ENCODE results near the gene LBHD1. TPM values are rescaled to one million over a fixed set of nuclear protein-coding genes. Genes with fewer than 3 reads are reported as not detected.
"Not testable (repeated sequence)": the region's sequence is repeated elsewhere in the genome, so short reads cannot be mapped to it uniquely, and the experiment has no call there.

Gene LBHD1
- polyA plus RNA-seq, 2 donors = 2.7 to 5.2 TPM

- H3K9me3 ChIP-seq (ENCODE audit: control insufficient read depth in 2 of 2, insufficient read depth in 1 of 2, low read depth in 1 of 2, low read length in 1 of 2) = no peaks in the 10 kb centered on the region
- no peaks in the 10 kb centered on the region for H3K27me3 ChIP-seq (ENCODE audit: control insufficient read depth in 1 of 2, insufficient read depth in 2 of 2, low read length in 2 of 2)
- peaks cover 5 to 26% of the 10 kb centered on the region in 2 donors for H3K36me3 ChIP-seq (ENCODE audit: control insufficient read depth in 2 of 2, insufficient read depth in 2 of 2, low read length in 1 of 2)
- no peaks in the 10 kb centered on the region for H3K4me1 ChIP-seq (ENCODE audit: control insufficient read depth in 2 of 2, insufficient read depth in 2 of 2, low read length in 1 of 2)
- H3K27ac ChIP-seq (ENCODE audit: low read depth in 2 of 2, low read length in 1 of 2) = peak overlapping the region in 1 of 2 donors; percentile 54
- no peak overlapping the region for H3K4me3 ChIP-seq (ENCODE audit: low read depth in 1 of 2, low read length in 2 of 2)
- 52 to 58% methylated on average over 14 of the region's 14 CpGs for WGBS, 2 donors
Observed at GRCh38 chr11:62694455-62695167, 22.5 kb upstream of the LBHD1 start.

- H3K36me3 ChIP-seq (ENCODE audit: control insufficient read depth in 2 of 2, insufficient read depth in 2 of 2, low read length in 1 of 2) = peaks cover 5 to 26% of the 10 kb centered on the region in 2 donors
- H3K4me3 ChIP-seq (ENCODE audit: low read depth in 1 of 2, low read length in 2 of 2); H3K9me3 ChIP-seq (ENCODE audit: control insufficient read depth in 2 of 2, insufficient read depth in 1 of 2, low read depth in 1 of 2, low read length in 1 of 2); H3K27ac ChIP-seq (ENCODE audit: low read depth in 2 of 2, low read length in 1 of 2); H3K27me3 ChIP-seq (ENCODE audit: control insufficient read depth in 1 of 2, insufficient read depth in 2 of 2, low read length in 2 of 2); H3K4me1 ChIP-seq (ENCODE audit: control insufficient read depth in 2 of 2, insufficient read depth in 2 of 2, low read length in 1 of 2): not testable (repeated sequence)
- 62 to 79% methylated on average over 4 of the region's 4 CpGs for WGBS, 2 donors
Observed at GRCh38 chr11:62693624-62694023, 21.6 kb upstream of the LBHD1 start.

GRCh38 chr11:62689421-62690183 is 17.5 kb upstream of the LBHD1 start, which contains the start of gene LRRN4CL:
Gene LRRN4CL, minus strand, starts transcription at chr11:62689530. Its CDS starts 1,022 bp downstream, at chr11:62688508.
- Histone ChIP-seq H3K4me1 (ENCODE audit: control insufficient read depth in 2 of 2, insufficient read depth in 2 of 2, low read length in 1 of 2) (no peaks in the 10 kb centered on the region), H3K4me3 (ENCODE audit: low read depth in 1 of 2, low read length in 2 of 2) (no peak within 1 kb of the TSS), H3K9me3 (ENCODE audit: control insufficient read depth in 2 of 2, insufficient read depth in 1 of 2, low read depth in 1 of 2, low read length in 1 of 2) (no peaks in the 10 kb centered on the region), H3K27ac (ENCODE audit: low read depth in 2 of 2, low read length in 1 of 2) (peak within 1 kb of the TSS; percentile 40 to 76), H3K27me3 (ENCODE audit: control insufficient read depth in 1 of 2, insufficient read depth in 2 of 2, low read length in 2 of 2) (no peaks in the 10 kb centered on the region), H3K36me3 (ENCODE audit: control insufficient read depth in 2 of 2, insufficient read depth in 2 of 2, low read length in 1 of 2) (peaks cover 5 to 26% of the 10 kb centered on the region in 2 donors)
- WGBS, 2 donors = 27 to 29% methylated on average over 11 of the region's 11 CpGs

- Histone ChIP-seq H3K4me1 (ENCODE audit: control insufficient read depth in 2 of 2, insufficient read depth in 2 of 2, low read length in 1 of 2) (no peaks in the 10 kb centered on the region), H3K36me3 (ENCODE audit: control insufficient read depth in 2 of 2, insufficient read depth in 2 of 2, low read length in 1 of 2) (peaks cover 5 to 26% of the 10 kb centered on the region in 2 donors), H3K27ac (ENCODE audit: low read depth in 2 of 2, low read length in 1 of 2) (peak overlapping the region in 1 of 2 donors; percentile 13), H3K4me3 (ENCODE audit: low read depth in 1 of 2, low read length in 2 of 2) (no peak overlapping the region), H3K9me3 (ENCODE audit: control insufficient read depth in 2 of 2, insufficient read depth in 1 of 2, low read depth in 1 of 2, low read length in 1 of 2) (no peaks in the 10 kb centered on the region), H3K27me3 (ENCODE audit: control insufficient read depth in 1 of 2, insufficient read depth in 2 of 2, low read length in 2 of 2) (no peaks in the 10 kb centered on the region)
- 41 to 50% methylated on average over 1 of the region's 1 CpG for WGBS, 2 donors
Observed at GRCh38 chr11:62688491-62688890, 16.4 kb upstream of the LBHD1 start.

- no peaks in the 10 kb centered on the region for H3K4me1 ChIP-seq (ENCODE audit: control insufficient read depth in 2 of 2, insufficient read depth in 2 of 2, low read length in 1 of 2)
- no peaks in the 10 kb centered on the region for H3K27me3 ChIP-seq (ENCODE audit: control insufficient read depth in 1 of 2, insufficient read depth in 2 of 2, low read length in 2 of 2)
- peak overlapping the region in 1 of 2 donors; percentile 13 for H3K27ac ChIP-seq (ENCODE audit: low read depth in 2 of 2, low read length in 1 of 2)
- H3K9me3 ChIP-seq (ENCODE audit: control insufficient read depth in 2 of 2, insufficient read depth in 1 of 2, low read depth in 1 of 2, low read length in 1 of 2) = no peaks in the 10 kb centered on the region
- H3K36me3 ChIP-seq (ENCODE audit: control insufficient read depth in 2 of 2, insufficient read depth in 2 of 2, low read length in 1 of 2) = peaks cover 5 to 24% of the 10 kb centered on the region in 2 donors
- 41 to 51% methylated on average over 74 of the region's 74 CpGs for WGBS, 2 donors
- peak overlapping the region in 1 of 2 donors; percentile 15 for H3K4me3 ChIP-seq (ENCODE audit: low read depth in 1 of 2, low read length in 2 of 2)
Observed at GRCh38 chr11:62687508-62688396, 15.7 kb upstream of the LBHD1 start.

GRCh38 chr11:62682518-62682917 is 10.5 kb upstream of the LBHD1 start:
- 80% methylated on average over 7 of the region's 7 CpGs for WGBS, 2 donors
- H3K27me3 ChIP-seq (ENCODE audit: control insufficient read depth in 1 of 2, insufficient read depth in 2 of 2, low read length in 2 of 2) = no peaks in the 10 kb centered on the region
- H3K4me1 ChIP-seq (ENCODE audit: control insufficient read depth in 2 of 2, insufficient read depth in 2 of 2, low read length in 1 of 2) = peaks cover 0 to 2% of the 10 kb centered on the region in 2 donors
- no peaks in the 10 kb centered on the region for H3K9me3 ChIP-seq (ENCODE audit: control insufficient read depth in 2 of 2, insufficient read depth in 1 of 2, low read depth in 1 of 2, low read length in 1 of 2)
- no peak overlapping the region for H3K4me3 ChIP-seq (ENCODE audit: low read depth in 1 of 2, low read length in 2 of 2)
- H3K27ac ChIP-seq (ENCODE audit: low read depth in 2 of 2, low read length in 1 of 2) = no peak overlapping the region
- peaks cover 0 to 4% of the 10 kb centered on the region in 2 donors for H3K36me3 ChIP-seq (ENCODE audit: control insufficient read depth in 2 of 2, insufficient read depth in 2 of 2, low read length in 1 of 2)

GRCh38 chr11:62680825-62681240 is 8.8 kb upstream of the LBHD1 start:
- peaks cover 0 to 2% of the 10 kb centered on the region in 2 donors for H3K4me1 ChIP-seq (ENCODE audit: control insufficient read depth in 2 of 2, insufficient read depth in 2 of 2, low read length in 1 of 2)
- H3K36me3 ChIP-seq (ENCODE audit: control insufficient read depth in 2 of 2, insufficient read depth in 2 of 2, low read length in 1 of 2) = peaks cover 3 to 14% of the 10 kb centered on the region in 2 donors
- 35 to 49% methylated on average over 4 of the region's 4 CpGs for WGBS, 2 donors
- H3K27ac ChIP-seq (ENCODE audit: low read depth in 2 of 2, low read length in 1 of 2) = peak overlapping the region; percentile 22 to 64
- H3K9me3 ChIP-seq (ENCODE audit: control insufficient read depth in 2 of 2, insufficient read depth in 1 of 2, low read depth in 1 of 2, low read length in 1 of 2) = no peaks in the 10 kb centered on the region
- H3K27me3 ChIP-seq (ENCODE audit: control insufficient read depth in 1 of 2, insufficient read depth in 2 of 2, low read length in 2 of 2) = no peaks in the 10 kb centered on the region
- H3K4me3 ChIP-seq (ENCODE audit: low read depth in 1 of 2, low read length in 2 of 2) = no peak overlapping the region

- H3K4me1 ChIP-seq (ENCODE audit: control insufficient read depth in 2 of 2, insufficient read depth in 2 of 2, low read length in 1 of 2) = peaks cover 0 to 2% of the 10 kb centered on the region in 2 donors
- WGBS, 2 donors = 5% methylated on average over 55 of the region's 55 CpGs
- peak within 1 kb of the TSS; percentile 93 to 99 for H3K4me3 ChIP-seq (ENCODE audit: low read depth in 1 of 2, low read length in 2 of 2)
- no peaks in the 10 kb centered on the region for H3K9me3 ChIP-seq (ENCODE audit: control insufficient read depth in 2 of 2, insufficient read depth in 1 of 2, low read depth in 1 of 2, low read length in 1 of 2)
- H3K27ac ChIP-seq (ENCODE audit: low read depth in 2 of 2, low read length in 1 of 2) = peak within 1 kb of the TSS; percentile 81 to 96
- peaks cover 3 to 14% of the 10 kb centered on the region in 2 donors for H3K36me3 ChIP-seq (ENCODE audit: control insufficient read depth in 2 of 2, insufficient read depth in 2 of 2, low read length in 1 of 2)
- no peaks in the 10 kb centered on the region for H3K27me3 ChIP-seq (ENCODE audit: control insufficient read depth in 1 of 2, insufficient read depth in 2 of 2, low read length in 2 of 2)
Observed at GRCh38 chr11:62678770-62679696, 7.0 kb upstream of the LBHD1 start, which contains the start of gene UBXN1. Gene UBXN1, minus strand, starts transcription at chr11:62679073. Its CDS starts 150 bp downstream, at chr11:62678923.
